Measurements from ENCODE around the gene EVPLL.
"Not testable (repeated sequence)": the region's sequence is repeated elsewhere in the genome, so short reads cannot be mapped to it uniquely, and the experiment has no call there.

- not testable (repeated sequence) for TF ChIP-seq CTCF (IDR thresholded peaks at IDR 0.05 in 4 of 5, conservative IDR thresholded peaks at IDR 0.05 in 1 of 5); POLR2A (IDR thresholded peaks at IDR 0.05)
These were observed 5.5 kb downstream of the EVPLL start for GRCh38 chr17:18383079-18383481.

Measured in gastrocnemius medialis (tissue), 4 donors.